ENCODE measurements around the gene SIRPA.

- TF ChIP-seq POLR2AphosphoS5 (IDR thresholded peaks at IDR 0.05; ENCODE audit: low read depth, low read length), result no peak
- no peak for TF ChIP-seq REST (IDR thresholded peaks at IDR 0.05; ENCODE audit: insufficient read depth in 1 of 2, low read depth in 2 of 2, low read length in 2 of 2)
- no peak for TF ChIP-seq SIN3A (IDR thresholded peaks at IDR 0.05; ENCODE audit: borderline replicate concordance, insufficient read depth, low read length)
Observed at GRCh38 chr20:1924910-1925861, 30.0 kb downstream of the SIRPA start.

Measured in PFSK-1 (cell line).